Glomerular endothelial cell (primary cell): ENCODE results near the gene PSAPL1. TPM values are rescaled to one million over a fixed set of nuclear protein-coding genes. Genes with fewer than 3 reads are reported as not detected.

Source experiments
- DNase-seq: peaks from one replicate; pipeline ENCODE4 v3.0.0-alpha.2; 2011; ENCODE audit warnings: low read depth, low spot score; ENCODE audit errors: extremely low read depth
- total RNA-seq: library from RNA; depleted of rRNA; stranded (reverse); fragments of >200 nt; gene quantifications from 2 replicates; pipeline ENCODE4 v1.2.3, GENCODE V29; 2015

Gene PSAPL1
- total RNA-seq, 1 donor from 2014 or later, result not detected

DNA sequence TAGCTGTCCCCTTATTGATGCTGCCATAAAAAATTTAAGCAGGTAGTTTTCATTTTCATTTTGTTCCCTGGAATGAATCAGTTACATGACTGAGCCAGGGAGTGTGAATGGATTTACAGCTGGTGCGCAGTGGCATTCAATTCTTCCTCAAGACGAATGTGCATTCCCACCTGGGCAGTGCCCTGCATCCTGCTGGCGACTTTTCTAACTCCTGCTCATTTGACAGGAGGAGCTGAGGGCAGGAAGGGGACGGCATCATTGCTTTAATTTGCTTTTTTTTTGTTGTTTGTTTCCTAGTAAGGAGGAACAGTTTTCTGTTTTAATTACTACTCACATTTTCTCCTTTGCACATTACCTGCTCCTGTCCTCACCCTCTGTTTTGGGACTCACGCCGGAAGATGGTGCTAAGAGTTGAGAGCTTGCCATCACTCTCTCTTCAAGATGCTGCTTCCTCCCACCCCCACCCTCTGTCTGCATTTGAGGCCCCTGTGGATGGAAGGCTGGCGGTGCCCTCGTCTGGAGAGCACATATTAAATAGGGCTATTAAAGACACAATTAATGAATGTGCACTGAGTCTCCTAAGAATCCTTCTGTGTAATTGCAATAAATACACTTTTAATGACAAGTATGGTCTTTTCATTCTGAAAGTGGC lies 35.8 kb downstream of the PSAPL1 start:
- DNase-seq, result no peak

DNA sequence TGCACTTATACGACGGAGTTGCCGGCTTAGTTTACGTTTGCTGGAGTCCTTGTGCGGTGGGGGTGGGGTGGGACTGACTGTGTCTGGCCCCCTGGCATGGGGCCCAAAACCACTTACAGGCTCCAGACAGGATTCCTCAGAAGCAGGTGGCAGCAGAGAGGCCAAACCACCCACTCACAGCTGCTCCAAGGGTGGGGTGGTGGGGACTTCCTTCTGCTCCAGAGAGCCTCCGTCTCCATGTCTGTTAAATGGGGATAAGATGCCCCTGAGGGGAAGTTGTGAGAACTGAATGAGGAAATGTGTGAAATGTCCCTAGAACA lies 36.7 kb downstream of the PSAPL1 start:
- no peak for DNase-seq

DNA sequence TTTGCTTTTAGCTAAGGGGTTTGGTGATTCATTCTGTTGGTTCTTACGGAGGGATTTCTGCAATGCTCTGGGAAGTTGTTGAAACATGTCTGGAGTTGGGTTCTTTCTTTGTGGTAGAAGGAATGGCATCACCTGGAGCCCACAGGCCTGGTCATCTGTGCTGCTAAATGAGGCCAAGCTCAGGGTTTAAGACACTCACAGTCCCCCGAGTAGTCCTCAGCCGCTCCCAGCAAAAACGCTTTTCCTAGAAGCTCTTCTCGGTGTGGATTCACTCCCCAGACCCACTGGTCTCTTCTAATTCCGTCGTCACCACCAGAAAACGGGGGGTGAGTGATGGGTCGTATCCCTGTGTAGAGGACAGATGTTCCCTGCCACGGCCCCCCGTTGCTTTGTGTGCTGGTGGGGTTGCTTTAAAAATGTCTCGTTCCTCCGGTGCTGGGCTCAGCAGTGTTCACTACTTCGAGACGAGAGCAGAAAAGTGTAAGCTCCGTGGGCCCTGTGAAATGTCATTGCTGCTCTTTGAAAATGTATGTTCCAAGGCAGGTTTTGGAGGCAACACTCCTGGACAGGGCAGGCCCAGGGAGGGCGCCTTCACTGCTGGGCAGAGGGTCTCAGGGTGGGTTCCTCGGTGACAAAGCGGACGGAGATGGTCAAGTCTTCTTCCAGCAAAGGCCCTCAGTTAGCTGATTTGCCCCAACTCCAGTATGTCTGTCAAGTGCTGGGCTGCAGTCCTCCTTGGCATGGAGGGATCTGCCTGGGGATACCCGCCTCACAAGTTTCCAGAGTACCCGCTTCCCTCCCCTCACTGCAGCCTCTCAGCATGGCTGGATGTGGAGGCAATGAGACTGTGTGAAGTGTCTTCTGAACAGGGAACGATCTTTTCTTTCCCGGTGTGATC lies 37.3 kb downstream of the PSAPL1 start:
- no peak for DNase-seq

DNA sequence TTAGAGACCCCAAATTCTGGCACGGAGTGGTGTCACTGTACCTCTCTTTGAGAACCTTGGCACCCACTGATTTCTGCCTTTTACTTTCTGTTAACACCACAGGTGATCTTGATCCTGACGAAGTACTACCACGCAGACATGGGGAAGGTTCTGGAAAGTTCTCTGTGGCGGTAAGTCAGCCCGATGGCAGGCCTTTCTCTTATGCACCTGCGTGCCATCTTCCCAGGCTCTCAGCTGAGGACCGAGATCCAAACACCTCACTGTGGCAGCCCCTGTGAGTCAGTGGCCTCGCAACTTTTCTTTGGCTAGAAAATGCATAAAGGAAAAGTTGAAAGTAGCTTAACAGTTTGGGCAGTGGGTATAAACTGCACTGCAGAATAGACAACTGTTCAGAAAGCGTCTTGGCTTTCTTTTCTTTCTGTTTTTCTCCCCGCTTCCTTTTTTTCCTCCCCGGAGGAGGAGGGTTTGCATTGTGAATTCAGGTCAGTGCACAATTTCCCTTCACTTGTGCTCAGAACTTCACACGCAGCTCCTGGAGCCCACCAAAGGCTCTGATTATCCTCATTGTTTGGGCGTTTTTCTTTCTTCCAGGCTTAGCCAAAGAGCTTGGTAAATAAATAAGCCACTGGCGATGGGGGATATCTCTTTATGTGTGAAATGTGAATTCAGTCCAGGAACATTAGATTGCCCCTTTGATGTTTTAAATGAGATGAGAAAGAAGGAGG lies 38.4 kb downstream of the PSAPL1 start:
- DNase-seq, result no peak

DNA sequence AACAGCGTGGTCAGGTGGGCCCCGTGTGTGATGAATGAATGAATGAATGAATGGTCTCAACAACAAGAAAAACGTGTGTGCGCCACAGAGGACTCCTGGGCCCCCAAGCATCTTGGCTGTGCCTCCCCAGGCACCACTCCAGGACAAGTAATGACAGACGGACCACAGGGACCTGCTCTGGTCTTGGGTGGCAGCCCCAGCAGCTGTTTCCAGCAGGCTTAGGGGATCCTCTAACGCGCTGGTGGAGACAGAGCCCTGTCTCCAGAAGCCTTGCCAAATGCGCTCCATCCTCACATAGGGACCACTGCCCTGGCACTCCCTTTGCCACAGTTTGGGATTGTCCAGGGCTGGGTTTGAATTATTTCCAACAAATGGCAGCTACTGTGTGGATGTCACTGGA lies 39.1 kb downstream of the PSAPL1 start:
- DNase-seq, result no peak

DNA sequence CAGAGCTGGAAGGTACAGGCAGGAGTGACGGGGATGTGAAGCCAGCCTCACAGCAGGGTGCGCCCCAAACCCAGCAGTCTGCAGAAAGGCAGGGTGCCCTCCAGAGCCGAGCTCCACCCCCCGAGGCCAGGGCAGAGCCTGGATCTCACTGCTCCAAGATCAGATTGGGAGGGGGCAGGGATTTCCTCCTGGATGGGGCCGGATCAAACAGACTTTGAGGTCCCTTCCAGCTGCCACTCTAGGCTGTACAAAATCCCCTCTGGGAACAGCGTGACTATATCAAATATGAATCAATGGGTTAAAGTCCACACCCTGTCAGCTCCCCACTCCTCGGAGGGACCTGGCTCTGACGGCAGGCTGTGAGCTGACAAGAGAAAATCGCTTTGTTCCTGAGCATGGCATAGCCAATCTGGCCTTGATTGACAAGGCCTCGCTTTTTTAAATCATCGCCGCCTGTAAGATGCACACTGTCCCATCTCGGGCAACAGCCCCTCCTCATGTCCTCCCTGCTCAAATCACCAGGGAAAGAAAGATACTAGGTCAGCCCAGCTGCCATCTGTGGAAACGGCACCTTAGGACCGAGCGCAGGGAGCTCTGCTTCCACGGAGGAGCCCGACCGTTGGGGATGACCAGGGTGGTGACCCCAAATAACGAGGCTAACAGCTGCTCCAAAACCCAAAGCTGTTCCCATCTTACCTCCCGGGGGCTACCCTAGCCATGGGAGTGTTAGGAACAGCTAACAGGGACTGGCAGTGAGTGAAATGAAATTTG lies 39.9 kb downstream of the PSAPL1 start:
- DNase-seq, result no peak

DNA sequence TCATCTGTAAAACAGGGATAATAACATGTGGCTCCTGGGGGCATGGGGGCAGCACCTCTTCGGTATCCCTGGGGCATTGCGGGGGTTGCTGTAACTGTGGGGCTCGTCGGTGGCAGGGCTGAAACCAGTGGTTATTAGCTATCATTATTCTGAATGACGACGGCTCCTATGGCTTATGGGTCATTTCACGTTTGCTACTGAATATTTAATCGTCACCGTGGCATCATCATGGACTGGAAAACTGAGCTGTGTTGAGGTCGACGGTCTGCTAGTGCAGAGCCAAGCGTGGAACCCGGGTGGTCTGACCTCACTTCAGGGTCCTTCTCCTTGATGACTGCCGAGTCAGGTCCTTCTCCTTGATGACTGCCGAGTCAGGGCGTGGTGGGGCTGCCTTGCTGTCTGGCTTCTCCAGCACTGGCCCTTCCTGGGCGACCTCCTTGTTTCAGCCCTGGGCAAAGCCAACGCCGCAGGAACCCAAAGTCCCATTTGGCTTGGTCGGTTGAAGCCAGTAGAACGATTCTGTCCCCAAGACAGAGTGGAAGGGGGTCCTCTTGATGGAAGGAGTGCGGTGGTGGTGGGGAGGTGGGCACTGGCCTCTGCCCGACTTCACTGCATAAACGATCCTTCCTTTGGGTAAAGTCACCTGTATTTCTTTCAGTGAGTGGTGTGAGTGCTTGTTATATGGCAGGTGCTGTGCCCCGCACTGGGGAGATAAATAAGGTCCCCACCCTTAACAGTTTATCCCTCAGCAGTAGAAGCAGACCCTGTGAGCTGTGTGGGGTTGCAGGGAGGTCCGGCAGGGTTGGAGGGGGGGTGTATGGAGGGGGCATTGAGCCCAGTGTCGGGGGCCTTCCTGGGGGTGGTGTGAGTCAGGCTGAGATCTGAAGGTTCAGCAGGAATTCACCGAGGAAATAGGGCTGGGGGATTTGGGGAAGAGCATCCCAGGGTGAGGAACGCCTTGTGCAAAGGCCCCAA lies 40.8 kb downstream of the PSAPL1 start:
- no peak for DNase-seq

DNA sequence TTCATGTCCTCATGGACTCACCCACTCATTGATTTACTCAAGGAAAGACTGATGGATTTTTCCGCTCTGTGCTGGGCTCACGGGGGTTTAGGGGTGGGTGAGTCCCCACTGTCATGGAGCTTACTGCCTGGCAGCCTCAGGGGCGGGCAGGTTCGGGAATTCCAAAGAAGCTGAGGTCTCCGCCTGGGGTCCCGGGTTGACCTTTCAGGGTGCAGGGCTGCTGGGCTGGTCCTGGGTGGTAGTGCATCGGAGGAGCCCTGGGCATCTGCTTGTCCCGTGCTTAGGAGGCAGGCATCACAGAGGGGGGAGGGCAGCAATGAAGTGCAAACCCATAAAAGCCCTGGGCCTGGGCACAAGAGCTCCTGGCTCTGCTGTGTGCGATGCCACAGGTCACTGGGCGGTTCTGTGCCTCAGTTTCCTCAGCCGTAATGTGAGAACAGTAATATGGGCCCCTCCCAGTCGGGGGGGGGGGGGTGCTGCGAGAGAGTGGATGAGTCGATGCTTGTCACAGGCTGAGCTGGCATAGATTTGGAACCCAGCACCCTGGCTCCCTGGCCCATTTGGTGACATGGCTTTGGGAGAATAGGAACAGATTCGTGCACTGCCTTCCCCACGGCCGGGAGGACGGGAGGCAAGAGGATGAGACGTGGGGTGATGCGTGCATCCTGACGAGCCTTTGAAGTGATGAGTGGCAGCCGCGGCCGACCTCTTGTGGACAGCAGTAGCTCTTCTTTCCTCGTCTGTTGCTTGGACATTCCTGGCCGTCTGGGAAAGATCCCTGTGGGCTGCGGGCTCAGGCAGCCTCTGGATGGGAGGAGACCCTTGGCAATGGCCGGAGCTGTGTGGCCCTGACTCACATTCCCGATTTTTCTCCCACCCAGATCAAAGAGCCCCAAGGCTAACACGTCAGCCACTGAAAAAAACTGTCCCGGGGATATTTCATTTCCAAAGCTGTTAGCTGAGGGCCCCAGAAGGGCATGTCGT lies 42.0 kb downstream of the PSAPL1 start:
- DNase-seq, result no peak

DNA sequence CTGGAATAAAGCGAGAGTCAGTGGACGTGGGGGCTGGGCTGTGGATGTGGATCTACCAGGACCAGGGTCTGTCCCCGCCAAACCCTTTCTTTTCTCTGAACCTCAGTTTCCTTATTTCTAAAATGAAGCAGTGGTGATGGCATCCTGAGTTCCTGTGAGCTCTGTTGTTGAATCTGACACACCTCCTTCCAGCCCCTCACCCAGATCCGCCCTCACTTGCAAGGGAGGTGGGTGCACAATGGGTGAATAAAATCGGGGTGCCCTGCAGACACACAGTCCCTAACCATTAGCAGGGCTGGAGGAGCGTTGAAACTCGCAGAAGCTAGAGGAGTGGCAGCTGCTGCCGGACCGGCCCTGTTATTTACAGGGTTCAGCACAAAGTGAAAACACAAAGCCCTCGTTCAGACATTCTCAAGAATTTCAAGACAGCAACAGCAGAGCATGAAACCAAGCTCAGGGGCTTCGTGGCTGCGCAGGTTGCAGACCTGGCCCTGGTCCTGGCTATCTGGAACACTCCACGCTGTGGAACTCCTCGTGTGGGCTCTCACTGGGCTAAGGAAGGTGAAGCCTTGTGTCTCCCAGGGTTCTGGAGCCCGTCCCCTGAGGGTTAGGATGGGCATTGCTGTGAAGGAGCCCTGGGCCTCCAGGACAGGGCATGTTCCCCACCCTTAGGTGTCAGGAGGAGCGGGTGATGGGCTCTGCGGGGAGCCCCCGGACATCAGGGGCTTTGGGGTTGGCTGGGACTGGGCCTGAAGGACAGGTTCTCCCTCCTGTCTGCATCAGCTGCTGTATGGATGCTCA lies 42.9 kb downstream of the PSAPL1 start:
- DNase-seq, result no peak

DNA sequence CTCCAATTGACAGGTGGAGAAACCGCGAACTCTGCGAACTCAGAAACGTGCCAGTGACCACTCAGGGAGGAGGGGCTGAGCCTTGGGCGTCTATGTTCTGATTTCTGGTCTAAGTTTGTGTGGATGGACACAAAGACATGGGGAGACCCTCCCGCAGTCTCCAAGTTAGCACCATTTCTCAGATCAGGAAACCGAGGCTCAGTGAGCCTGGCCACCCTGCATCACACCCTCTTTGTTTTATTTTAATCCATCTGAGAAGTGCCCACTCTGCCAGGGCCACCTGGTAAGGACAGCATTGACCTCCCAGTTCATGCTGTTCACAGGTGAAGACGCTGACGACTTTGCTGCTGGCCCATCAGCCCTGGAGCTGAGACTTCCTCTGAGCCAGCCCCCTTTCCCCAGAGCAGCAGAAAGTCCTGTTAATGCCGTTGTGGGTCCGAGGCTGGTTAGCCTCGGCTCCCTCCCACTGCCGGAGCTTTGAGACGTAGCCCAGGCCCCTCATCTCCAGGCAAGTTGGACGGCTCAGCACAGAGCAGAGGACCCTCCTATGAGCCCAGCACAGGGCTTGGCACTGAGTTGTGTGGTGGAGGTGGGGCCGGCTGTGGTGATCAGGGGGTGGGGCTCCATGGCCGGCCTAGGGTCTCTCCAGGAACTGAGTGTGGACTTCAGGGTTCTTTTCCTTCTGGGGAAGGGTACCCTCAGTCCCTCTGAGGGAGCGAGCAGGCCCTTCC lies 43.7 kb downstream of the PSAPL1 start:
- DNase-seq, result no peak

DNA sequence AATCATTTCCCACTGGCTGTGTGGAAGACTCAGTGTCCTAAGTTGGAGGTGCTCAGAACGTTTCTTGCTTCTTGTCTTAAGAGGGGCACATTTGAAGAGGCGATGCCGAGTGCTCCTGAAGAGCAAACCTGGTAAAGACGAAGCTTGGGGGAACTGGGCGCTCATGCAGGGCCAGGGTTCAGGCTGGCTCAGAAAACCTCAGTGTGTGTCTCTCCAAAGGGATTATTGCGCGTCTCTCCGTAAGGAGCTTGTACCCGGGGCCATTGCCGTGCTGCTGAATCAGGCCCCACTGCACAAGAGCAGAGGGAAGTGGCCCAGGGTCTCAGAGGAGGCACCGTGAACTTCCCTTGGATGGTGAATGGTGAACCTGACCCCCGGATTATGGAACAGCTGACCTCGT lies 44.4 kb downstream of the PSAPL1 start:
- DNase-seq, result no peak

DNA sequence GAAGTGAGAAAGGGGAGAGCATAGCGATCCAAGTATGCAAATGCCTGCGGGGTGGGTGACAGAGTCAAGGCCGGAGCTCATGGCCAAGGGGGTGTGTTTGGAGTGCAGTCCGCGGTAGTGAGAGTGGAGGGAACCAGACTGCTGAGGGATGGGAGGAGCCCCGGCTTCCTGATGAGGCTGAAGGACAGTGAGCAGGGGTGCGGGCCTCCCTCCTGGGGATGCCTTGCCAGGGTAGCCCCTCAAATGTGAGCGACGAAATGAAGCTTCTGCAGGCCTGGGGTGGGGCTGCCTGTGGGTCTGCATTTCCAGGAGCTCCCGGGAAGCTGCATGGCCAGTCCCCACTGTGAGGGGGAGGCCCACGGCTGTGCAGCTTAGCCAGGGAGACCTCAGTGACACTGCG lies 45.0 kb downstream of the PSAPL1 start:
- no peak for DNase-seq

DNA sequence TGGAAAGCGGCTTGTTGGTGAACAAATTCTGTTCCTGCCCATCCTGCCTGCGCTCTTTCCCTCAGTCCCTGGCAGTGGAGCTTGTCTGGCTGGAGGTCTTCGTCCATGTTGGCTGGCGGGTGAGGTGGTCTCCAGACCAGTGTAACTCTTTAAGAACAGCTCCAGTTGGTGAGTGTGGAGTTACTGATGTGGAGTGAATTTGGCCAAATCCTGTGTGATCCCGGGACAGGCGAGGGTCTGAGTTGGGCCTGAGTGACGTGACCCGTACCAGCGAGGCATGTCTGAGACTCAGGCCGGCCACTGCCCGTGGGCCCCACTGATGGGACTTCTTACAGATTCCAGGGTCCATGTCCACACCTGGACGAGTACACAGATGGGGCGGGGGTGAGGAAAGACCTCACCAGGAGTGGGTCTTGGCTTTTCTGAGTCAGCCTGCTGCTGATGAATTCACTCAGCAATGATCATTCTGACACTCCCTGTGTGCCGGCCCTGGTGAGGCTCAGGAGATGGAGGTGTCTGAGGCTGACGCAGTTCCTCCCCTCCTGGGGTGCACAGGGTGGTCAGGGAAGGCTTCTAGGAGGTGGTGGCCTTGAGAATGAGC lies 45.5 kb downstream of the PSAPL1 start:
- no peak for DNase-seq

DNA sequence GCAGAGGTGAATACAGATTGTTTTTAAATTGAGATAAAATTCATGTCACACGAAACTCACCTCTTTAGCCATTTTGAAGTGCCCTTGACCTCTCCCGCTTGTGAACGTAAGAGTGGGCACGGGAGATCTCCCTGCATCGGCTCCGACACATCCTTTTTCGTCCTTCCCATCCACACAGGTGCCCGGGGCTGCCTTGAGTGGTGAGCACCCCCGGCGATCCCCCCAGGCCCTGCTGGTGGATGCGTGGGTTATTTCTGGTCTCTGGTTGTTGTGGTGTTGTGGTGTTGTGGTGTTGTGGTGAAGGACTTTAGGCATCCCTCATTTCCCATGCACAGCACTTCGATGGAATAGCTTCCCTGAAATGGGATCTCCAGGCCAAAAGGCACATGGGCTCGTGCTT lies 46.1 kb downstream of the PSAPL1 start:
- no peak for DNase-seq

DNA sequence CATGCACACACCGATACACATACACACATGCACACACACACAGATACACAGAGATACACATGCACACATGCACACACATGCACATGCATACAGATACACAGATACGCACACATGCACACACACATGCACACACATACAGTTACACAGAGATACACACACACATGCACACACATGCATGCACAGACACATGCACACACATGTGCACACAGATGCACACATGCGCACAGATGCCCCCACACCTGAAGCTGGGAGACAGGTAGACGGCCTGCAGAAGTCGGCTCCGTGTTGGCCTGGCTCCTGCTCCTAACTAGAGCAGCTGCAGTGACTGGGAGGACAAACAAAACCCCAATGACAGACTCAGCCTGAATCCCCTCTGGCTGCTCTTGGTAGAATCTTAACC lies 46.8 kb downstream of the PSAPL1 start:
- no peak for DNase-seq

DNA sequence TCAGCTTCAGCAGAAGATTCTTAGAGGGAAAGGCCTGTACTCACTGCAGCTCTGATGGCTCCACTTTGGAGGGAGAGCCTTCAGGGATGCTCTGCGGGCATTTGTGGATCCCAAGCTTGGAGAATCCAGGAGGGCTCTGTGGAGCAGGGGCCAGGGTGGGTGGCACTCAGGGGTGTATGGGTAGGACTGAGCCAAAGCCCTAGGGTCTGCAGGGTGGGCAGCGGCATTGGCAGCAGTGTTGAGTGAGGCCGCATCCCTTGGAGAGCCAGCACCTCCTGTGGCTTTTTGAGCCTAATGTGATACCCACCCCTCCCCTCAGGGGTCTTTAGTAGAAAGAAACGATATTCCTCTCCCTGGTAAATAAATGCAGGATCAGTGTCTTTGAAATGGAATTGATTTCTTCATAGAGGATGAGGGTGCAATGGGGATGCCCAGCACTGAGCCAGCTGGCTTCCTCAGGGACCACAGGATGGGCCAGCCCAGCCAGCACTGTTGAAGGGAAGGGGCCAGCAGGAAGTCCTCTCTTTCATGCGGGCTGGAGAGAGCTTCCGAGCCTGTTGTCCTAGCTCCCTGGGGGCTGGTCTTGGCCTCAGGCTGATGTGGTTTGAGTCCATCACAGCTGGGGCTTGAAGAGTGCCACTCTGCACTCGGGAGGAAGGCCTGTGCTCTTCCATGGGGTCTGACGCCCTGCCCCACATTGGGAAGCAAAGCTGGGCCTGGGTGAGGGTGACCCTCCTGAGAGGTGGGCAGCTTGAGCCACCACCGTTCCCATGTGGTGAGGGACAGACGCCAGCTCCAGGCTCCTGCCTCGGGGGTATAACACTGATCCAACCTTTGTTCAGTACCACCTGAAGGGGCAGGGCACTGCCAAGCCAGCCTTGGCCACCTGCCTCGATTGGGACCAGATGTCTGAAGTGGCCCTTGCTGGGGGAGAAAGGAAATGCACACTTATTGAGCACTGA lies 49.5 kb downstream of the PSAPL1 start:
- no peak for DNase-seq
